Endometrium (tissue), 2 donors: ENCODE data around the gene AAR2.

Experiments used
- FAIRE-seq: peaks from 2 replicates; lab custom pipeline; 2012; peaks lifted over from hg19 to GRCh38; lab: Jason Lieb, UNC
- donor health status: control.
- donor health status: control.

The AAR2 gene

DNA sequence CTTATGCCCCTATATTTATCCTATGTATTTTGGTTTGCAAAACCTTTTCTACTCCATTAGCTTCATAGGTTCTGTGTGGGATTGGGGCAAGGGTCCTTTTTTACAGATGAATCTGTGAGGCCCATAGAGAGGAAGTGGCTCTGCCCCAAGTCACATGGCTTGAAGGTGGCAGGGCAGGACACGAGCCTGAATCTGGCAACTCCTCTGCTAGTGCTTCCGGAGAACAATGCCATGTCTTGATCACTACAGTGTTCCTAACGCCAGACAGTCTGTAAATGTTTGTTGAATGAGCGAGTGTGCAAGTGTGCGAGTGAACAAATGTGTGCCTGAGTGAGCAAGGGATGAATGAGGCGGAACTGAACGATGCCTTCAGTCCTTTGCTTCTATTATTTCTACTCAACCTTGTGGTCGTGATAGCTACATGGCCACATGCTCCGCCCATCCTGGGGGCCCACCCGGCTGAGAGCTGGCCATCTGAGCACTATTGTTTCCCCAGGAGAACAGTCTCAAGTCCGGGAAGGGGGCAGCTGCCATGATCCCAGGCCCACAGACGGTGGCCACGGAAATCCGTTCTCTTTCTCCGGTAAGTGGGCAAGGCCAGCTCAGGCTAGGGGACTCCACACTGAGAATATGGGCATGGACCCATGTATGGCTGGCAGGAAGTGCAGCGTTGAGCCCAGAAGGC, 17.8 kb upstream of the AAR2 start:
- FAIRE-seq = no peak

DNA sequence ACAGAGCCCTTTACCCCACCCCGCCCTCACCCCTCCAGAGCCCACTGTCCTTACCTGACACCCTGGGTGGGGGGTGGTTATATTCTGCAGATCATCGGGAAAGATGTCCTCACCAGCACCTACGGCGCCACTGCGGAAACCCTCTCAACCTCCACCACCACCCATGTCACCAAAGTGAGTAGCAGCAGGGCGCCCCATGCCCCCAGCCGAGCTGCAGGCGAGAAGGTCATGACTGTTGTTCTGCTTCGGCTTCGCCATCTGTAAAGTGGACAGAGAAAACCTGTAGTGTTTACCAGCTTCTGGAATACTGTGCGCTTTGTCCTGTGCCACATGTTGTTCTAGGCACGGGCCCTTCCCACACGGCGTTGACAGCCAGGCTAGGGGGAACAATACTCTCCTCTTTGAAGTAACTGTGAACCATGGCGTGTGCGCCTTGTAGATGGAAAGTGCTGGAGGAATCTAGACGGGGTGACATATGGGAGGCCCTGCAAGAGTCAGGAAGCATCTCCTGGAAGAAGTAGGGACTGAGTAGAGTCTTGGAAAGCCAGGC, 16.5 kb upstream of the AAR2 start:
- no peak for FAIRE-seq

DNA sequence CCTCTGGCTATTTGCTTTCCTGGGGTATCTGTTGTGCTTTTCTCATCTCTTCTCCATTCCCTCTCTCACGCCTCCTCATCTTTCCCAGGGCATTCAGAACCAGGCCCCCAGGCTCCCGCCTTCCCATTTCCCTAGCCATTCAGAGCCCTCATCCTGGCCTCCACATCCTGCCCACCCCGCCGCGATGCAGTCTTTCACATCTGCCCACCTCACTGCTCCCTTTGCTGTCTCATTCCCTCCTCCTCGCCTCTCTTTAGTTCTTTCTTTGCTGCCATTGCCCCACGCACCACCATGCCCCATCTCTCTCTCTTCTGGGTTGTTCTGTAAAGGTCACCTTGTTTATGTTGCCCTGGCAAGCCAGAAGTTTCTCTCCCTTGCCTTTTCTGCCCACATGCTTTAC, 10.6 kb upstream of the AAR2 start:
- no peak for FAIRE-seq

DNA sequence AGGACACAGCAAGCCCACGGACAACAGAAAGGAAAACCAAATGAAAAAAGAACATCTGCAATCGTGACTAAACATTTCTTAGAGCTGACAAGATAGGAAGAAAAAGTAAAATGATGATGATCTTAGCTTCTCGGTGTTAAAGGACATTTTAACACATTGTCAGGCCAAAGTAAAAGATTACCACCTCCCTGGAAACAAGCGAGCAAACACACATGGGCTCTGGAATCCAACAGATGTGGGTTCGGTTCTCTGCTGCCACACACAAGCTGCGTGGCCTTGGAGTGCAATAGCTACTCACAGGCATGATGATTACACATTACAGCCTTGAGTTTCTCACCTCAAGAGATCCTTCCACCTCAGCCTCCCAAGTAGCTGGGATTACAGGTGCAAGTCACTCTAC, 7.5 kb upstream of the AAR2 start:
- FAIRE-seq = no peak

DNA sequence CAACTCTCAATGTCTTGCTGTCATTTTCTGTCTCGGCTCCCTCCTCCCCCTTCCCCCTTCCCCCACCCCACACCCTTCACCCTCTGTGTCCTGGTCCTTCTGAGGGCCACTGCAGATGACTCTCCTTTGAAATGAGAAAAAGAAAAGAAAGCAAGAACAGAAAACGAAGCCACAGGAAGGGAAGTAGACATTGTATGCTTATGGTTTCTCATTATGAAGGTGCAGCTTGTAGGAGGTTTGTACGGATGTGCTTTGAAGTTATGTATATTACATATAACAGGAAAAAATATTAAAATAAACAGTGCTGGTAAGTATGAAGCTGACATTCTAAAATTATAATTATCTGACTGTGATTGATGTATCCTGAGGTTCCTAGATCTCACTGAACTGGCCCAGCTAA, 6.3 kb upstream of the AAR2 start:
- FAIRE-seq = no peak

DNA sequence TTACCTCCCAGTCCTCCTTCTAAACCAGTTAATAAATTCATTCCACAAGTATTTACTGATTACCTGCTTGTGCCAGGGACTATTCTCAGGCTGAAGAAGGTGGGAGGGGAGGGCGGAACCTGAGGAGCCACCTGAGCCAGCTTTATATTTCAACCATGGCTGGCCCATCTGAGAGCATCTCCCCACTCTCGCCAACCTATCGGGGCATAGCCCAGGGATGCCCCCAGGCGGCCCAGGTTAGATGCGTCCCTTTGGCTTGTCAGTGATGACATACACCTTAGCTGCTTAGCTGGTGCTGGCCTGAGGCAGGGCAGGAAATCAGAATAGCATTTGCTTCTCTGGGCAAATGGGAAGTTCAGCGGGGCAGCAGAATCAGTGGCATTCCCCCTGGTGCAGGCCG, 4.9 kb upstream of the AAR2 start:
- no peak for FAIRE-seq

DNA sequence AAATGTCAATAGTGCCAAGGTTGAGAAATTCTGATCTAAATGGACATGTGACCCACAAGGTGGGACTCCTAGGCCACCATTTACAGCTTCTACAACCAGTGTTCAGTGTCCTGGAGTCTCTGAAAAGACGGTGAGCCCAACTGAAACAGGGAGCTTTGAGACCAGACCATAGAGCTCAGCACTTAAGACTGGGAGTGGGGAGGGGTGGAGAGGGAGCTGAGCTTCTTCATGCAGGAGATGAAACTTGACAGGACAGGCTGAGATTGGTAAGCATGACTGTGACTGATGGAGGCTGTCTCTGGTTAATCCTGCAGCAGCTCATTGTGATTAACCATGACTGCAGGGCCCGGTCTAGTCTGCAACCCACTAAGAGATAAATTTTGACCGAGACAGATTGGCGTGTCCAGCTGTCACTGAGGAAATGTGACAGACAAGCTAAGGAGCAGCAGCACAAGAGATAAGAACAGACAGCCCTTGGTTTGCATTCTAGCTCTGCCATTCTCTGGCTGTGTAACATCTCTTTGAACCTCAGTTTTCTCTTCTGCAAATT, 1.4 kb upstream of the AAR2 start:
- FAIRE-seq = no peak

DNA sequence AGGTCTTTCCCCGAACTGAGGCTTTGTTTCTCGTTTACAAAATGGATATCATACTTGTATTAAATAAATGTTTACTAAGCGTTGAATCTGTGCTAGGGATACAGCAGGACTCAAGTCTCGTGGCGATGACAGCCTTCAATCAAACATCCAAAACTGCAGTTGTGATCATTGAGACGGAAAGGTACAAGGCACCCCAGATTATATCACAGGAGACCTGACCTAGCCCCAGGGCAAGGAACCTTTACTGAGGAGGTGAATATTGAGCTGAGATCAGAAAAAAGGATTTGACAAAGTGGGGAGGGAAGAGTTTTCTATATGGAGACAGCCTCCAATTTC, 476 bp downstream of the AAR2 start:
- no peak for FAIRE-seq

DNA sequence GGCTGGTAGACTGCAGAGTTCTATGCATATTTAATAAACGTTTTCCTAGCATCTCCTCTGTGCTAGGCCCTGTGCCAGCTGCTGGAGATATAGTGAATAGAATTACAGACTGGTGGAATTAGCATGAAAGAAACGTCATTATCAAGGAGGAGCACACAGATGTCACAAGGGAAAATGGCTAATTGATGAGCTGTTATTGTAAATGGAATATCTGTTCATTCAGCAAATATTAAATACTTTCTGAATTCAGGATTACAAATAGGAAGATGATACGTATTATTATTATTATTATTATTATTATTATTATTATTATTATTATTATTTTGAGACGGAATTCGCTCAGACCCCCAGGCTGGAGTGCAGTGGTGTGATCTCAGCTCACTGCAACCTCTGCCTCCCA, 1.2 kb downstream of the AAR2 start:
- FAIRE-seq = no peak

DNA sequence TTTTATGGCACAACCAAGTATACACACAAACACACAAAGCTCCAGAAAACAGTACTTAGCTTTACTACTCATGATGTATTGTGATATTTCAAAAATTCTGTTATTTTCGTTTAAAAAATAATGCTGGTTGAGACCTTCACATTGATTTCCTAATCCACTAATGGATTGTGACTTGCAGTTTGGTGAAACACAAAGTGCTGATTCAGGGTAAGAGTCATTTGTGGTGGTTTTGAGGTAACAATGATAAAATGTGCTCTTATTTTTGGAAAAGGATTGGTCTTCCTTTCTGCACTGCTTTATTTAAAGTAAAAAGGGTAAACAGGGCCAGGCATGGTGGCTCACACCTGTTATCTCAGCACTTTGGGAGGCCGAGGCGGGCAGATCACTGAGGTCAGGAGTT, 1.9 kb downstream of the AAR2 start:
- FAIRE-seq = no peak

DNA sequence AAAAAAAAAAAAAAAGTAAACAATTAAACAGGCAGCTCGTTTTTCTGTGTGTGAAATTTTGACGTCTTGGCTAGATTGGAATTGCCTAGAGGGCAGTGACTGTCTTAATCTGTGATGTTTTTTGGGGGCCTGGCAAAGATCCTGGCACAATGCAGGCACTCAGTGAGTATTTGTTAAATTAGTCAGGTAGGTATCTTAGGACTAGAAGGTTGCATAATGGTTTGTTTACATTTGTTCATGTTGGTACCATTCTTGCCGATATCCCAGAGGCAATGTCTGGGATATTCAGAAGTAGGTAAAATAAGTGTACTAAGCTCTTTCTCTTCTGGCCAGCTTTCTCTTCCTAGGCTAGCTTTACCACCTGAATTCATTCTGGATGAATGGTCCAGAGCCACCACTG, 2.5 kb downstream of the AAR2 start:
- FAIRE-seq = no peak

DNA sequence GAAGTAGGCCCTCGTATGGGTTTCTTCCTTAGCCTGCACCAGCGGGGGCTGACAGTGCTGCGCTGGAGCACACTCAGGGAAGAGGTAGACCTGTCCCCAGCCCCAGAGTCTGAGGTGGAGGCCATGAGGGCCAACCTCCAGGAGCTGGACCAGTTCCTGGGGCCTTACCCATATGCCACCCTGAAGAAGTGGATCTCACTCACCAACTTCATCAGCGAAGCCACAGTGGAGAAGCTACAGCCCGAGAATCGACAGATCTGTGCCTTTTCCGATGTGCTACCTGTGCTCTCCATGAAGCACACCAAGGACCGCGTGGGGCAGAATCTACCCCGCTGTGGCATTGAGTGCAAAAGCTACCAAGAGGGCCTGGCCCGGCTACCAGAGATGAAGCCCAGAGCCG, 3.8 kb downstream of the AAR2 start:
- FAIRE-seq = no peak

DNA sequence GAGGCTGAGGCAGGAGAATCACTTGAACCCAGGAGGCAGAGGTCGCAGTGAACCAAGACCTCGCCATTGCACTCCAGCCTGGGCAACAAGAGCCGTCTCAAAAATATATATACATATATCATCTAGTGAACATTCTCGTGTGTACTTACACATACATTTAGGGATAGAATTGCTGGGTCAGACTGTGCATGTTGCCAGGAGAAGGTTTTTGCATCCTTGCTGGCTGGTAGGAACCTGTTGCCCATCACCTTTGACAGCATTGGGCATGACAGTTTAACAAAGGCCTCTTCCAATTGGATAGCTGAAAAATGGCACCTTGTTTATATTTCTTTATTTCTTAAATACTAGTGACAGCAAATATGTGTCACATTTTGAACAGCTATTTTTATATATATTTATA, 5.4 kb downstream of the AAR2 start:
- no peak for FAIRE-seq

DNA sequence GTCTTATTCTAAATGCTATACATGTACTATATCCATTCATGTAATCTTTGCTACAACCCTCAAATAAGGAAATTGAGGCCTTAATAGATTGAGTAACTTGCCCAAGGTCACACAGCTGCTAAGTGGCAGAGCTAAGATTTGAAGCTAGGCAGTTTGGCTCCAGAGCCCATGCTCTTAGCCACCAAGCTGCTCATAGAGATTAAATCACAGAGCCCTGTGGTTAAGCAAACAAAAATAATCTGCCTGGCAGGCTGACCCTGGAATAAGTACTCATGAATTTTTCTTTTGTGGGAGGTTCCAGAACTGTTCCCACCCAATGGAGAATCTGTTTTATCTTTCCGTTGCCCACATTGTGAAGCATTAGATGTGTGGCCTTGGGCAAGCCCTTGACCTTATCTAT, 7.4 kb downstream of the AAR2 start:
- no peak for FAIRE-seq

DNA sequence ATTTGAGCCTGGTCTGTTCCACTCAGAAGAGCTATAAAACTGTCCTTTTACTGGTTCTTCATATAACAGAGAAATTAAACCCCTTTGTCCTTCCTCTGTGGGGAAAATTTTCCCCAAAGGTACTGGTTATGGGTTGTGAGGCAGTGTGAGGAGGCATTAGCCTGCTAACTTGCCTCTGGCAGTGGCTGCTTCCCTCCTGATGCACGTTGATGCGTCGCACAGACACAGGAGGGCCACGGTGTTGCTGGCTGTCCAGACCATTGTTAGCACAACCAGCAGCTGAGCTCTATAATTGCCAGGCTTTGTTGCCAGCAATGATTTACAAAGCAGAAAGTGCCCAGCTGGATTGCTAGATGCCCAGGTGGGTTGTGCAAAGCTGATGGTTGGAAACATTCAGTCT, 10.1 kb downstream of the AAR2 start:
- FAIRE-seq = no peak

DNA sequence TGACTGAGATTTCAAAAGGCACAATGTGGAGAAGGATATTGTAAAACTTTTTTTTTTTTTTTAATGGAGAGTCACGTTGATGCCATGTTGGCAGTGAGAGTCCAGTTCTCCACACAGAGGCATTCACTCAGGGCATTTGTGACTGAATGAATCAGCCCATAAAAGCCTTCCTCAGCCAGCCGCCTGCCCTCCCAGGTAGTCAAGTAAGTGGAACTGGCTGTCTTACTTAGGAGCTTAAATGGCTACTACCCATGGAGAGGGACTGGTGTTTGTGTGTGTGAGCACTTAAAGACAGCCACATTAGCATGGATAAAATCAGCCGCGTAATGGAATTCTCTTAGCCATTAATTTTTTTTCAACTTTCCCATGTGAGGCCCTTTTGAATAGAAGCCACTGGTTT, 12.6 kb downstream of the AAR2 start:
- no peak for FAIRE-seq

DNA sequence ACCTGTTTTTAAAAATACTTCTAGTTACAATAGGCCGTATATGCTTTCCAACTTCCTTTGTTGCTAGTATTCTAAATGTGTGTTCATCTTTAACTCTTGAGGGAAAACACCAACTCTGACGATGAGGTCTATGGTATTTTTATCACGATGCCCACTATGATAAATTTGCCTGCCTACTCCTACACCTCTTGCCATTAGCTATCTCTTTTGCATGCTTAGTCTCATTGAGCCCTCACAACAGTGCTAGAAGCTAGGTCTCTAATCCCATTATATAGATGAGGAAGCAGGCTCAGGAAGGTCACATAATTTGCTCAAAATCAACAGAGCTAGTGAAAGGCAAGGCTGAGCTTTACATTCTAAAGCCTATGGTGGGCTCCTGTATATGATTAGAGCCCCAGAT, 13.2 kb downstream of the AAR2 start:
- no peak for FAIRE-seq

DNA sequence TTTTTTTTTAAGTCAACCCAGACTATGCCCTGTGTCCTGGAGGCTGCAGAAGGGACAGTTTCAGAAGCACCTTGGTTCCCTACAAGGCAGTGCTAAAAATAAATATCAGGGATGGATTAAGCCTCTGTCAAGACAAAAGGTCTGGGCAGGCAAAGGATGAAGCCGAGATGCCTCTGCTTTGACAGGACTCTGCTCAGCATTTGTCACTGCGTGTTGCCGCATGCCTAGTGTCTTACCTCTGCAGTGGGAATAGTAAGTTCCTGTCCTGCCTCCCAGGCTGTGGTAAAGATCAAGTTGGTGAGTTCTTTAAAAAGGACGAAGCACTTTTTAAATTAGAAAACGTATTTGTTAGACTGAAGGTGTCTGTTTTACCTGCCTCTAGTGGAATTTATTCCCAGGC, 15.1 kb downstream of the AAR2 start:
- no peak for FAIRE-seq

DNA sequence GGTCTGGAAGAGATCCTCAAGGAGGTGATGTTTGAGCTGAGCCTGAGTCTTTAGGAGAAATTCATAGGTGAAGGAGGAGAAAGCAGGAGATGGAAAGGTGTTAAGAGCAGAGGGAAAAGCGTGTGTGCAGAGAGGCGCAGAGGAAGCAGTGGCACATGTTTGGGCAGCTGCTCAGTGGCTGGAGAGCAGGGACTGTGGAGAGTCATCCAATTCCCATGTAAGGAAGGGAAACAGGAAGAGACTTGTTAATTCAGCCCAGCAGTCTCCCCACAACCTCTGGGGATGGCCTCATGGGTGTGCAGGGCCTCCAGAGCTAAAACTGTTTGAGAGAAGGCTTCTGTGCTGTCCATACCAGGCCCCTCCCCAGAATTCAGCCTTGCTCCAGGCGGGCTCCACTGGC, 16.2 kb downstream of the AAR2 start:
- FAIRE-seq = no peak

DNA sequence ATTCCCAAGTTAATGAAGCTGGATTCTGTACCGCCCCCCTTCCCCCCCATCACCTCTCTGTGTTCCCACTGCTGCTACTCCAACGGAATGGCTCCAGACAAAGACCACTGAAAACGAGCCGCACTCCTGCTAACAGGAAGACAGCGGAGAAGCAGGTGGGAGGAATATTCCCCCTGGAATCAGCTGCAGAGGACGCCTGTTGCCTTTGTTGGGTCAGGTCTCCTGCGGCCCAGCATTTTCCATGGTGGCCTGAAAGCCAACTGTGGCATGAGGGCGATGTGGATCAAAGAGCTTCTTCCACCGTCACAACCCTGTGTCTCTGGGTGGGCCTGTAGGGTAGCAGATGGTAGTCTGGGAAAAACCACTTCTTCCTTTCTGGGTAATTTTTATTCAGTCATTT, 16.8 kb downstream of the AAR2 start:
- no peak for FAIRE-seq

DNA sequence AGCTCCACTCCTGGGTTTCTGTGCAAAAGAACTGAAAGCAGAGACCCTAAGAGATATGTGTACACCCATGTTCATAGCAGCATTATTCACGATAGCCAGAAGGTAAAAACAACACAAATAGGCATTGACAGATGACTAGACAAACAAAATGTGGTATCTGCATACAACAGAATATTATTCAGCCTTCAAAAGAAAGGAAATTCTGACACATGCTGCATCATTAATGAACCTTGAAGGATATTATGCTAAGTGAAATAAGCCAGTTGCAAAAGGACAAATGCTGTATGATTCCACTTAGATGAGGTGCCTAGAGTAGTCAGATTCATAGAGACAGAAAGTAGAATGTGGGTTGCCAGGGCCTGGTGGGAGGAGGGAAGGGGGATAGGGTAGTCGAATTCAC, 17.8 kb downstream of the AAR2 start:
- FAIRE-seq = no peak

DNA sequence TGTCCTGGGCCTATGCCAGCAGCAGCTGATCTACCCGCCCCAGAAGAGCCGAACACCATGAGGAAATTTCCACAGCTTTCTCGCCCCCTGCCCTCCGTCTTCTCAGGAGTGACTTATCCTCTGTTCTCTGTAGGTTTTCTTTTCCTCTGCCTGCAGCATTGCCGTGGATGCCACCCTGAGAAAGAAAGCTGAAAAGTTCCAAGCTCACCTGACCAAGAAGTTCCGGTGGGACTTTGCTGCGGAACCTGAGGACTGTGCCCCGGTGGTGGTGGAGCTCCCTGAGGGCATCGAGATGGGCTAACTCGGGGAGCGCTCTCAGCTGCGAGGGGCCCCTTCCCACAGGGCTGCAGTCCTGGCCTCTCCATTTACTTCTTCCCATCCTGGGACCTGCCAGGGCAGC, 19.2 kb downstream of the AAR2 start:
- no peak for FAIRE-seq

DNA sequence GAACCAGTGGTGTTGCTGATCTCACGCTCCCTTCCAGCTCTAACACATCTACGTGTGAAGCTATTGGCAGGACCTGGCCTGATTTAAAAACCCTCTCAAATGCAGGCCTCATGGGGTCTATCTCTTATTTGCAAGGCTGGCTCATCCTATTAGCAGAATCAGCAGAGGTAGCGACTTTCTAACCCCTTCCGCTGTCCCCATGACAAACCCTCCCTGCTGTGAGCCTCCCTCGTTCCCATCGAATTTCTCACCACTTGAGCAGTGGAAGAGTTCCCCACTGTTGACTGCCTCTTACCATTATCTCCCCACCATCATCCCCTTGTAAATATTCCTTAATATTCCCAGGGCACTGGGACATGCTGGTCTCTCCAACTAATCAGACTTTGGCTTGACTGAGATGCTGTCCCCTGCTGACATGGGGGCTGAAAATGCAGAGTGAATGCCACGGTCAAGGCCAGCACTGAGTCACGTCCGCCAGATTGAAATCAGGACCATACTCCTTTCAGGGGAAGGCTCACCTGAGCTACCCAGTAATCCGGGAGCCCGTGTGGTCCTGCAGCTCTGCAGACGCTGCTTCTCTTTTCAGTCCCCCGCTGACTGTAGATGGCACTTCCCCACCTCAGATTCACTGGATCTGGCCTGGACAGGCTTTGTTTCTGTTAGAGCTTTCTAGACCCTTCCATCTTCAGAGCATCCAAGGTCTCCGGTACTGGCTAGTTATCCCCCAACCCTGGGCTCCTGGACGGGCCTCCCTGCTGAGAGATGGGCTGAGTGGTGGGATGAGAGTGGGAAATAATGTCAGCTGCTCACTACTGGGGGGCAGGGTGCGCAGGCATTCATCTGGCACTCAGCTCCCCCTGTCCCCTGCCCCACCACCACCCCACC, 23.1 kb downstream of the AAR2 start:
- no peak for FAIRE-seq

DNA sequence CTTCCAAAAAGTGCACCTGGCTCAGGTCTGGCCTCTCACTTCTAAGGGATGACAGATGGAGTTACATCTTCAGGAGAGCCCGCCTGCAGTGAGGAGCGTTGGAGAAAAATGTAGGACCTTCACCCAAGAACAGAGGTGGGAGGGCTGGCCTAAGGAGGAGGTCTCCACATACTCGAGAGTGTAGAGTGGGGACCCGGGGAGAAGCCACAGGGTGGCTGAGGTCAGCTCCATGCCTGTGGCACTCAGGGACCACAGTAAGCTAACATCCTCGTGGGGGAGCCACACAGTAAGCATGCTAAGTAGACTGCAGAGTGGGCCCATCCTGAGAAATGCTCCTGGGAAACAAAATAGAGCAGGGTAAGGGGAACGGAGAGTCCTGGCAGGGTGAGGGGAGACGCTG, 24.0 kb downstream of the AAR2 start:
- no peak for FAIRE-seq
